NCI-H345 treated with DMSO at 0.1 percent for 48 hours (cell line): ENCODE data around the gene SULT1C3.
"Not testable (repeated sequence)": the region's sequence is repeated elsewhere in the genome, so short reads cannot be mapped to it uniquely, and the experiment has no call there.

Source experiments
- DNase-seq: peaks from one replicate; lab custom pipeline; 2025; ENCODE audit not compliant: unreplicated experiment; lab: John Stamatoyannopoulos, UW

Gene SULT1C3

GRCh38 chr2:108243566-108243965, 3.8 kb downstream of the SULT1C3 start:
- no peak for DNase-seq

- DNase-seq = no peak
Observed at GRCh38 chr2:108244667-108245414, 5.1 kb downstream of the SULT1C3 start.

GRCh38 chr2:108253106-108253505, 13.3 kb downstream of the SULT1C3 start:
- no peak for DNase-seq

DNA sequence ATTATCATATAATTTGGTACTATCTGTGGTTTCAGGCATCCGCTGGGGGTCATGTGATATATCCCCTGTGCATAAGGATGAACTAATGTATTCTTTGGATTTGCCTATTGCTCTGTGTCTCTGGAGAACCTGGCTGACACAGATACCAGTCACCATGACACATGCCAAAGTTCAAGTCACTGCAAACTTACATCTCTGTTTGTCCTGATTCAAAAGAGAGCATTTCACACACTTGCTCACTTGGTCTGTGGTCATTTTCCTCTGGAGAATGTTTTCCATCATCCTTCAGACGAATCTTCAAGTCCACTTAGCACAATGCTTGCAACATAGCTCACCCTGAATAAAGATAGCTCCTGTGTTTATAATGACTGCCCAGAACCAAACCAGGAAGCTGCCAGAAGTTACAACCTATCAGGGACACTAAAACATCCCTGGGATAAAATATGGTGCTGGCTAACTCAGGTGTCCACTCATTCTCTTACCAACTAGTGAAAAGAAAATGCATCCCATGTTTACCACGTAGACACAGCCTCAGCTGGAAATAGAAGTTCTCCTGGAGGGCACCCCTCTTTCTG, 18.1 kb downstream of the SULT1C3 start:
- no peak for DNase-seq

- DNase-seq = no peak
Observed at GRCh38 chr2:108260773-108261172, 21.0 kb downstream of the SULT1C3 start.

DNA sequence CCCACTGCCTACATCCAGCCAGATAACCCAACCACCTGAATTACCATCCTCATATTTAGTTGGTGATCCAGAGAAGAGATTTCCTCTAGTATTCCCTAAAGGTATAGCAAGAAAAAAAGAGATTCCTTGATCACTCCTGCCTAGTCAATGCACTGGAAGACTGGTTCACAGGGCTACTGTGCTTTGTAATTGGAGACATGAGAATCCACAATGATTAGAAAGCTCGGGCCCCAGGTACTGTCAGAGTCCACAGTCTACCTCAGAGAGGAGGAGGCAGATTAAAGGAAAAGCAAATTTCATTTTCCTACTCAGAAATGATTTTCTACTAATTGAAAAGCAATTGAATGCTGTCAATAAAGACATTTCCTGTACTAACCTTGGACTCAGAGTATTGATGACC, 22.3 kb downstream of the SULT1C3 start:
- no peak for DNase-seq

DNA sequence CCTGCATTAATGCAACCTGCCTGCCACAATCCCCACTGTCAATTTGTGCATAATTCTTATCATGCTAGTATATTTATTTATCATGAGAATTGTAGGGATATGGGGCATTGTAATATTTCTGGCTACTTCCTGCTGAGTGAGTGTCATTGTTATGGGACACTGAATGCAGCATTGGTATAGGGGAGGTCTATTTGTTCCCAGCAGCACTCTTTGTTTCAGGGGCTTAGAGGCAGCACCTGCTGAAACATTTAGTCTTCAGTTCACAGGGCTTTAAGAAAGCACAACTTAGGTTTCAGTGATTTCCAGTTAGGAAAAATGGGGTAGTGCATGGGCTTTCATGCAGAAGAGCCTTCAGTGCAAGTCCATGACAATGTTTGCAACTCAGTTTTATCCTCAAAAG, 23.6 kb downstream of the SULT1C3 start:
- no peak for DNase-seq

DNA sequence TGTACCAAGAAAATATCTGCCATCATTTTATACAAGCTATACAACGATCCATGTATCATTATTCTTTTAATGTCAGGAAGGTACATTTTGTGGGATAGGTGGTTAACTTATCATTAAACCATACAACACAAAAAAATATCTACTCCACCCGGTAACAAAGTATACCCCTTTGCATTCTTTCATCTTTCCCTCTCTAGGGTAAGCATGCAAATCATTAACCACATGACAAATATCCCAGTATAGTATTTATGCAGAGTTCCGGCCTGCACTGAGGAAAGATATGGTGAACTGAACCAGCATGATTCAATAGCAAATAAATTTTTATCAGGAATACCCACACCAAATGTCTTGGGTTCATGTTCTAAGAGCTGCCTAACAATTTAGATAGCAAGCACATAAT, 26.4 kb downstream of the SULT1C3 start:
- no peak for DNase-seq

GRCh38 chr2:108267101-108267500, 27.3 kb downstream of the SULT1C3 start:
- DNase-seq = no peak

- no peak for DNase-seq
Observed at GRCh38 chr2:108268001-108268400, 28.2 kb downstream of the SULT1C3 start.

- DNase-seq = no peak
Observed at GRCh38 chr2:108270346-108270745, 30.6 kb downstream of the SULT1C3 start.

GRCh38 chr2:108270768-108271506, 31.2 kb downstream of the SULT1C3 start:
- no peak for DNase-seq

DNA sequence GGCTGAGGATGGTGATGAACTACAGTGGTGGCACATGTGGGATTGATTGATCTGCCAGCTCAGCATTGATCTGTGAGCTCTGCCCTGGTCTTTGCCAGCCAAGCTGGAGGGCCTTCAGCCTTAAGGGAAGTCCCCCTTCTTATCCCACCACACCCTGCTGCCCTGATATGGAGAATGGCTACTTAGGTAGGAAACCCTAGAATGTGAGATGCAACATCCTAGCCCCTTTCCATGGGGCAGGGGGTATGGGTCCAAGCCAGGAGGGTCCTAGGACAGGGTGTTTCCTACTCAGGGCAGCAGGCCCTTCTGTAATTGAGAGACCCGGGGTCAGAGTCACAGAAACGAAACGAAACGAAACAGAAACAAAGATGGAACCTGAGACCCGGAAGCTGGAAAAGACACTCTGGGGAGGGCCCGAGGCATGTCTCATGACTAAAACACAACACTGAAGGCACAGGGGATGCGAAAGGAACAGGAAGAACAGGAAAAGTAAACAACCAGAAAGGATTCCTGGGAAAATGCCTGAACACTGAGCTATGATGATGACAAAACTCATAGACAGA, 32.0 kb downstream of the SULT1C3 start:
- DNase-seq = no peak

DNA sequence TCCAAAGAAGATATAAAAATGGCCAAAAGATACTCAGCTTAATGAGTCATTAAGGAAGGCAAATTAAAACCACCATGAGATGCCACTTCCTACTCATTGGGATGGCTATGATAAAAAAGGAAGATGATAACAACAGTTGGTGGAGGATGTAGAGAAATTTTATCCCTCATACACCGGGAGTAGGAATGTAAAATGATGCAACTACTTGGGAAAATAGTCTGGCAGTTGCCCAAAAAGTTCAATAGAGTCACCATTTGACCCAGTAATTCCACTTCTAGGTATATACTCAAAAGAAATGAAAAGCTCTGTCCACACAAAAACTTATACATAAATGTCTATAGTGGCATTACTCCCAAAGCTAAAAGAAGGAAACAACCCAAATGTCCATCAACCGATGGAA, 38.9 kb downstream of the SULT1C3 start:
- DNase-seq = no peak

- DNase-seq = no peak
Observed at GRCh38 chr2:108279468-108279867, 39.7 kb downstream of the SULT1C3 start.

- DNase-seq = no peak
Observed at GRCh38 chr2:108280466-108280865, 40.7 kb downstream of the SULT1C3 start.

GRCh38 chr2:108284566-108284965, 44.8 kb downstream of the SULT1C3 start:
- not testable (repeated sequence) for DNase-seq

GRCh38 chr2:108285616-108286015, 45.8 kb downstream of the SULT1C3 start:
- no peak for DNase-seq

- no peak for DNase-seq
Observed at GRCh38 chr2:108287169-108287568, 47.4 kb downstream of the SULT1C3 start.

GRCh38 chr2:108288534-108289106, 48.9 kb downstream of the SULT1C3 start, which contains the start of gene SULT1C2:
Gene SULT1C2, plus strand, starts transcription at chr2:108288895. Its CDS starts 4,773 bp downstream, at chr2:108293668.
- peak; percentile 52 for DNase-seq

DNA sequence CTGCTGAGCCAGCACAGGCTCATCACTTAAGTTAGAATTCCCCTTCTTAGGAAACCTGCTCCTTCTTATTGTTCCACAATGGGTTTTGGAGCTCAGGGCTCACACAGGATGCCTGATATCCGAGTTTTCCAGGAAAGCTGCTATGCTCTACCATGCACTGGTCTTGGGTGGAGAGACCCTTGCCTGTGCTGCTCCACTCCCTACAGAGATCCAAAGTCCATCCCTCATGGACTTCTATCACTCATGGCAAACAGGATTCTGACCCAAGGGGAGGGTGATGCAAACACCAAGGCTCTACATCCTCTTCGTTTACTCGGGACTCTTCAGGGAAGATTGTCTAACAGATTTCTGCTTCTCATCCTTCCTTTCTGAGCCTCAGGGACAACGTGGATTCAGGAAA, 54.1 kb downstream of the SULT1C3 start:
- DNase-seq = no peak
